IPS-15b (cell line): ENCODE results near the gene COL19A1.

Experiments used
- H3K27me3 ChIP-seq: one replicate; pipeline ENCODE4 v1.6.1; 2013; ENCODE audit warnings: low read length; ENCODE audit not compliant: control insufficient read depth, insufficient read depth
- H3K36me3 ChIP-seq: one replicate; pipeline ENCODE4 v1.6.1; 2013; ENCODE audit warnings: low read length; ENCODE audit not compliant: control insufficient read depth, insufficient read depth
- H3K4me1 ChIP-seq: one replicate; pipeline ENCODE4 v1.6.1; 2013; ENCODE audit warnings: mild to moderate bottlenecking, low read length; ENCODE audit not compliant: control insufficient read depth, insufficient read depth
- H3K4me3 ChIP-seq: one replicate; pipeline ENCODE4 v1.5.1; 2013; ENCODE audit warnings: low read depth, low read length
- H3K9ac ChIP-seq: one replicate; pipeline ENCODE4 v1.6.1; 2013; ENCODE audit warnings: low read depth, mild to moderate bottlenecking, low read length
- H3K9me3 ChIP-seq: one replicate; pipeline ENCODE4 v1.6.1; 2013; ENCODE audit warnings: mild to moderate bottlenecking, low read length; ENCODE audit not compliant: control insufficient read depth, insufficient read depth

The COL19A1 gene

DNA sequence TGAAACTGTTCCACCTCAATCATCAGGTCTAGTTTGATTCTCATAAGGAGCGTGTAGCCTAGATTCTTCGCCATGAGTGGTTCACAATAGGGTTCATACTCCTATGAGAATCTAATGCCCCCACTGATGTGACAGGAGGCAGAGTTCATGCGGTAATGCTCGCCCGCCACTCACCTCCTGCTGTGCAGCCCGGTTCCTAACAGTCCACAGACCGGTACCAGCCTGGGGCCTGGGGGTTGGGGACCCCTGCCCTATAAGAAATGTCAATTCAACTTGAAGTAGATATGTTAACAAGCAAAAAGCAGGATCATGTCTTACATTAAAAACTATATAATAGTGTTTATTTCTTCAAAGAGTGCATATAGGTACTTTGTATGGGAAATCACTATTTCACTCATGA, 216.5 kb downstream of the COL19A1 start:
- H3K9ac ChIP-seq: no peak overlapping the region
- no peaks in the 10 kb centered on the region for H3K27me3 ChIP-seq
- H3K4me1 ChIP-seq: peaks cover 4% of the 10 kb centered on the region
- H3K9me3 ChIP-seq: no peaks in the 10 kb centered on the region
- no peak overlapping the region for H3K4me3 ChIP-seq
- H3K36me3 ChIP-seq: no peaks in the 10 kb centered on the region

- H3K27me3 ChIP-seq: no peaks in the 10 kb centered on the region
- H3K4me1 ChIP-seq: no peaks in the 10 kb centered on the region
- H3K9ac ChIP-seq: no peak overlapping the region
- no peaks in the 10 kb centered on the region for H3K36me3 ChIP-seq
- H3K4me3 ChIP-seq: no peak overlapping the region
- H3K9me3 ChIP-seq: no peaks in the 10 kb centered on the region
These were observed 220.4 kb downstream of the COL19A1 start for GRCh38 chr6:70086806-70087205.

- Histone ChIP-seq H3K4me3 (no peak overlapping the region), H3K9me3 (no peaks in the 10 kb centered on the region), H3K27me3 (no peaks in the 10 kb centered on the region), H3K4me1 (no peaks in the 10 kb centered on the region), H3K9ac (no peak overlapping the region), H3K36me3 (no peaks in the 10 kb centered on the region)
These were observed 227.8 kb downstream of the COL19A1 start for GRCh38 chr6:70094156-70094555.

GRCh38 chr6:70099732-70100131, 233.4 kb downstream of the COL19A1 start:
- H3K4me1 ChIP-seq: no peaks in the 10 kb centered on the region
- no peak overlapping the region for H3K4me3 ChIP-seq
- H3K27me3 ChIP-seq: no peaks in the 10 kb centered on the region

GRCh38 chr6:70103798-70104197, 237.4 kb downstream of the COL19A1 start:
- Histone ChIP-seq H3K27me3 (no peaks in the 10 kb centered on the region), H3K36me3 (no peaks in the 10 kb centered on the region), H3K4me1 (peaks cover 3% of the 10 kb centered on the region), H3K9me3 (no peaks in the 10 kb centered on the region), H3K9ac (no peak overlapping the region), H3K4me3 (no peak overlapping the region)

More at GRCh38 chr6:70099732-70100131, 233.4 kb downstream of the COL19A1 start:
- no peaks in the 10 kb centered on the region for H3K9me3 ChIP-seq
- no peak overlapping the region for H3K9ac ChIP-seq
- no peaks in the 10 kb centered on the region for H3K36me3 ChIP-seq

DNA sequence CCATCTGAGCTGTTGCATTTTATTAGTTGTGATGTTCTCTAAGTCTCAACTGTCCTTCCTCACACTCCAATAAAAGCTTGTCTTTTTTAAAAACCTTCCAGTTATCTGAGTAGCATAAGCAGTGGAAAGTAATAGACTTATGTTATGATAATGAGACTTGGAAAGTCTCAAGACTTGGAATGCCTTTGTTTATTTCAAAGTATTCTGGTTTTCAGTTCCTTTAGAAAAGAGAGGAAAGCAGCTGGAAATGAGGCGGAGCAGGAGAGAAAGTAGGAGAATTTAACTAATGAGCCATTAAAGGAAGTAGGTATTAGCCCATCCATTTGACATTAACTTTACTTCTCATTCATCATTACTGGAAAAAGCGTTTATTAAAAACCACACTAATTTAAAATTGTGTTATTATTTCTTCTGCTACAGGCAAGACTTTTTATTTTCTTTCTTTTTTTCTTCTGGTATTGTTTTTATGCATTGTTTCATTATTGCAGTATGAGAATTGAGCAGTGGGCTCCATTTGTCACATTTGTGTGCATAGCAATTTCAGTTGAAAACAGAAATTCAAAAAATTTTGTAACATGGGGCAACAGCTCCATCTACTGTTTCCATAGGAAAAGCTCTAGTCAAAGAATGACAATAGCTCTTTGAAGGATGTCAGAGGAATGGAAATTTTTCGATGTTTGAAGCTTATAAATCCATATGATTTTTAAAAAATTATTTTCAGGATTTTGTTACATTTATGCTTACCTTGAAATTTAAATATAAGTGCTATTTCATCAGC, 241.7 kb downstream of the COL19A1 start:
- no peaks in the 10 kb centered on the region for H3K36me3 ChIP-seq
- peaks cover 3% of the 10 kb centered on the region for H3K4me1 ChIP-seq
- no peaks in the 10 kb centered on the region for H3K9me3 ChIP-seq
- H3K27me3 ChIP-seq: no peaks in the 10 kb centered on the region
- H3K4me3 ChIP-seq: no peak overlapping the region
- peak overlapping the region; percentile 16 for H3K9ac ChIP-seq

- Histone ChIP-seq H3K4me3 (no peak overlapping the region), H3K9me3 (no peaks in the 10 kb centered on the region), H3K4me1 (peaks cover 3% of the 10 kb centered on the region), H3K27me3 (no peaks in the 10 kb centered on the region), H3K36me3 (no peaks in the 10 kb centered on the region), H3K9ac (no peak overlapping the region)
These were observed 244.0 kb downstream of the COL19A1 start for GRCh38 chr6:70110126-70111022.

- H3K4me1 ChIP-seq: peaks cover 3% of the 10 kb centered on the region
- H3K4me3 ChIP-seq: no peak overlapping the region
- H3K9me3 ChIP-seq: no peaks in the 10 kb centered on the region
- no peaks in the 10 kb centered on the region for H3K36me3 ChIP-seq
- H3K27me3 ChIP-seq: no peaks in the 10 kb centered on the region
- H3K9ac ChIP-seq: no peak overlapping the region
These were observed 245.4 kb downstream of the COL19A1 start for GRCh38 chr6:70111737-70112136.

- H3K9ac ChIP-seq: no peak overlapping the region
- no peaks in the 10 kb centered on the region for H3K9me3 ChIP-seq
- H3K4me1 ChIP-seq: peaks cover 3% of the 10 kb centered on the region
- no peaks in the 10 kb centered on the region for H3K36me3 ChIP-seq
- H3K4me3 ChIP-seq: no peak overlapping the region
- no peaks in the 10 kb centered on the region for H3K27me3 ChIP-seq
These were observed 246.4 kb downstream of the COL19A1 start for GRCh38 chr6:70112716-70113115.

GRCh38 chr6:70113171-70113570, 246.8 kb downstream of the COL19A1 start:
- H3K27me3 ChIP-seq: no peaks in the 10 kb centered on the region
- no peaks in the 10 kb centered on the region for H3K9me3 ChIP-seq
- H3K36me3 ChIP-seq: no peaks in the 10 kb centered on the region
- no peak overlapping the region for H3K4me3 ChIP-seq
- H3K4me1 ChIP-seq: peaks cover under 1% of the 10 kb centered on the region
- no peak overlapping the region for H3K9ac ChIP-seq

DNA sequence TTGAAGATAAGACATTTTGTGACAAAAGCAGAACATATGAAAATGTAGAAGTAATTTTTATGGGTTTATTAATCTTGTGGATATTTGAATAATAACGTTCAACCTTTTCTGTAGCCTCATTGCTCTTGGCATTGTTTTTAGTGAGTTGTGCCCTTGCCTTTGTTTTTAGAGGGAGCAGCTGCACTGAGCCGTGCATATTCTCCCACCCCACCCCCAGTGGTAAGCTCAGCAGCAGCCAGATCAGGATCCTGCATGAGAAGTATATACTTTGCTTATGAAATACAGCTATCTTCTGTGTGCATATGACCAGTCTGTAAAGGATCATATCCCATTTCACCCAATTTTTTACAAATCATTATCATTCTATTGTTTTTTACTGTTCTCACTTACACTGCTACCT, 252.3 kb downstream of the COL19A1 start:
- H3K9me3 ChIP-seq: no peaks in the 10 kb centered on the region
- H3K27me3 ChIP-seq: no peaks in the 10 kb centered on the region
- no peaks in the 10 kb centered on the region for H3K36me3 ChIP-seq
- no peak overlapping the region for H3K9ac ChIP-seq
- no peak overlapping the region for H3K4me3 ChIP-seq
- H3K4me1 ChIP-seq: no peaks in the 10 kb centered on the region
